ENCODE data around the gene CARD11.

DNA sequence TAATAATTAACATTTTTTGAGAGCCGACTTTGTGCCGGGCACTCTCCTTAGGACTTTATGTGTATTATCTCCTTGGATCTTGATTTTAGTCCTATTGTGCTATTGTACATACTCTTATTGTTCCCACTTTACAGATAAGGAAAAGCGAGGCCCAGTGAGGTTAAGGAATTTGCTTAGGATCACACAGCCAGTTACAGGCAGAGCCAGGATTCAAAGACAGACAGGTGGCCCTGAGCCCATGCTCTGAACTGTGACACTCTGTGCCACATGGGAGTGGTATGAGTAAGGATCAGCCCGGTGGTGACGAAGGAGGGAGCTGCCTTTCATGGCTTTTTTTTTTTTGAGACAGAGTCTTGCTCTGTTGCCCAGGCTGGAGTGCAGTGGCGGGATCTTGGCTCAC lies 183.7 kb downstream of the CARD11 start:
- TF ChIP-seq POLR2A (IDR thresholded peaks at IDR 0.05; ENCODE audit: low read length) = no peak
- no peak for TF ChIP-seq GATA1 (IDR thresholded peaks at IDR 0.05; ENCODE audit: low read depth, low read length)
